GM12878 (cell line): ENCODE measurements around the gene CCNY. TPM values are rescaled to one million over a fixed set of nuclear protein-coding genes. Genes with fewer than 3 reads are reported as not detected.

Experiments used
- BRCA1 ChIP-seq: IDR thresholded peaks from 2 replicates; pipeline ENCODE4 v1.6.1; 2011; ENCODE audit warnings: low read depth, low read length, improper control_type of control experiment
- CHD4 ChIP-seq: fragments of 200-600 bp; sonication (generic); IDR thresholded peaks from 2 replicates; pipeline ENCODE4 v1.6.1; 2016; ENCODE audit warnings: mild to moderate bottlenecking
- EP300 ChIP-seq, 2 experiments: fragments of 150-350 bp in 1 of 2; IDR thresholded peaks; 2 replicates each; pipeline ENCODE4 v1.6.1; 2011 to 2012; ENCODE audit warnings: low read depth in 2 of 2, low read length in 2 of 2, borderline replicate concordance in 1 of 2, improper control_type of control experiment in 1 of 2, inconsistent platforms in 1 of 2; ENCODE audit not compliant: control insufficient read depth in 1 of 2
- ETV6 ChIP-seq, 2 experiments: fragments of 450-650 bp in 1 of 2; IDR thresholded peaks in 1 of 2; conservative IDR thresholded peaks in 1 of 2; 2 replicates each; pipeline ENCODE4 v1.6.1; 2014; ENCODE audit warnings: antibody characterized with exemption in 1 of 2, borderline replicate concordance in 1 of 2, low read depth in 1 of 2, mild to moderate bottlenecking in 1 of 2, moderate library complexity in 1 of 2
- HDAC6 ChIP-seq: fragments of 200-600 bp; sonication (generic); IDR thresholded peaks from one replicate; pipeline ENCODE4 v1.8.0; 2017; ENCODE audit warnings: antibody characterized with exemption; ENCODE audit not compliant: unreplicated experiment
- IRF5 ChIP-seq: fragments of 450-650 bp; IDR thresholded peaks from 2 replicates; pipeline ENCODE4 v1.6.1; 2017; ENCODE audit warnings: borderline replicate concordance
- SMAD5 ChIP-seq: IDR thresholded peaks from 2 replicates; pipeline ENCODE4 v1.6.1; 2016; ENCODE audit warnings: antibody characterized with exemption, low read depth
- SMARCA5 ChIP-seq: fragments of 450-650 bp; IDR thresholded peaks from 2 replicates; pipeline ENCODE4 v1.6.1; 2017; ENCODE audit warnings: mild to moderate bottlenecking
- TCF7 ChIP-seq: IDR thresholded peaks from 2 replicates; pipeline ENCODE4 v1.6.1; 2014; ENCODE audit warnings: antibody characterized with exemption, borderline replicate concordance
- USF1 ChIP-seq: IDR thresholded peaks from 2 replicates; pipeline ENCODE4 v1.6.1; 2011; ENCODE audit warnings: borderline replicate concordance, low read depth, mild to moderate bottlenecking, moderate library complexity, mixed read lengths, low read length; ENCODE audit not compliant: insufficient read depth; ENCODE audit errors: extremely low read length
- ZSCAN29 ChIP-seq: fragments of 450-650 bp; IDR thresholded peaks from 2 replicates; pipeline ENCODE4 v1.6.1; 2017; ENCODE audit warnings: mild to moderate bottlenecking, moderate library complexity
- polyA plus RNA-seq, 11 experiments: library from polyadenylated mRNA; depleted of rRNA in 4 of 11; unstranded in 6 of 11; stranded (reverse) in 5 of 11; fragments of >200 nt; fragmentation: Nextera tagmentation in 4 of 11; fragmentation: Illumina TruSeq in 1 of 11; extraction: Ambion mirVana in 4 of 11; extraction: Trizol in 1 of 11; gene quantifications; 1 replicate in 1 of 11; 2 replicates in 10 of 11; pipeline versions ENCODE4 v1.2.1 to v1.2.3, GENCODE V29; 2011 to 2016; ENCODE audit warnings: inconsistent platforms in 2 of 11, missing spikeins in 2 of 11, low read depth in 1 of 11
- total RNA-seq, 4 experiments: library from RNA; depleted of rRNA in 3 of 4; stranded (reverse); fragments of >200 nt in 3 of 4; fragmentation: Illumina TruSeq in 1 of 4; extraction: Trizol in 1 of 4; gene quantifications; 2 replicates each; pipeline versions ENCODE4 v1.2.1 to v1.2.3, GENCODE V29; 2013 to 2021

Gene CCNY
- total and polyA plus RNA-seq, 10 of the 15 experiments (the other 5 are each of a cell fraction or from before 2014, with no cell fraction given), result 3.6 to 50.0 (median 26.1) TPM

GRCh38 chr10:35347899-35348608 is 11.7 kb downstream of the CCNY start (continued):
- no peak for TF ChIP-seq USF1
- no peak for TF ChIP-seq SMAD5
- no peak for TF ChIP-seq TCF7
- TF ChIP-seq ZSCAN29, result no peak
- no peak for TF ChIP-seq IRF5
- TF ChIP-seq EP300 (IDR thresholded peaks at IDR 0.05; ENCODE audit: borderline replicate concordance in 1 of 2, control insufficient read depth in 1 of 2, low read depth in 2 of 2, low read length in 2 of 2), result no peak
- TF ChIP-seq BRCA1, result no peak
- TF ChIP-seq SMARCA5, result no peak
- TF ChIP-seq ETV6 (conservative IDR thresholded peaks at IDR 0.05 in 1 of 2, IDR thresholded peaks at IDR 0.05 in 1 of 2; ENCODE audit: borderline replicate concordance in 1 of 2, low read depth in 1 of 2), result no peak
- TF ChIP-seq CHD4, result no peak
- no peak for TF ChIP-seq HDAC6
- TF ChIP-seq, all 136 proteins: peak for 0
